Trophoblast cell (in vitro differentiated cells and primary cell): Measurements from ENCODE around the gene DNALI1.

Source experiments
- DNase-seq, 2 donors: peaks; one replicate each; pipeline ENCODE4 v3.0.0-alpha.2; 2016
- H2AFZ ChIP-seq: 2 replicates; pipeline ENCODE4 v1.6.1; 2013; ENCODE audit warnings: low read length, moderate library complexity, mild to moderate bottlenecking; ENCODE audit not compliant: insufficient read depth, poor library complexity
- H2AK5ac ChIP-seq: 2 replicates; pipeline ENCODE4 v1.6.1; 2013; ENCODE audit warnings: mild to moderate bottlenecking, low read length
- H2BK120ac ChIP-seq: 2 replicates; pipeline ENCODE4 v1.6.1; 2013; ENCODE audit warnings: low read length, mild to moderate bottlenecking, moderate library complexity; ENCODE audit not compliant: insufficient read depth, poor library complexity
- H2BK12ac ChIP-seq: 2 replicates; pipeline ENCODE4 v1.6.1; 2013; ENCODE audit warnings: mild to moderate bottlenecking, low read length, moderate library complexity
- H2BK5ac ChIP-seq: 2 replicates; pipeline ENCODE4 v1.6.1; 2013; ENCODE audit warnings: low read length, low read depth, moderate library complexity, mild to moderate bottlenecking; ENCODE audit not compliant: poor library complexity
- H3K14ac ChIP-seq: 2 replicates; pipeline ENCODE4 v1.6.1; 2013; ENCODE audit warnings: mild to moderate bottlenecking, low read length
- H3K18ac ChIP-seq: 2 replicates; pipeline ENCODE4 v1.6.1; 2013; ENCODE audit warnings: mild to moderate bottlenecking, low read length
- H3K23ac ChIP-seq: 2 replicates; pipeline ENCODE4 v1.6.1; 2013; ENCODE audit warnings: low read length
- H3K27ac ChIP-seq: 2 replicates; pipeline ENCODE4 v1.5.1; 2013; ENCODE audit warnings: low read depth, mild to moderate bottlenecking, inconsistent platforms, low read length, moderate library complexity
- H3K27me3 ChIP-seq: 2 replicates; pipeline ENCODE4 v1.6.1; 2013; ENCODE audit warnings: inconsistent platforms, mild to moderate bottlenecking, low read length, moderate library complexity; ENCODE audit not compliant: insufficient read depth
- H3K36me3 ChIP-seq, 2 experiments: 1 replicate in 1 of 2; 2 replicates in 1 of 2; pipeline ENCODE4 v1.6.1; 2013; ENCODE audit warnings: low read length in 2 of 2, mild to moderate bottlenecking in 2 of 2, moderate library complexity in 1 of 2; ENCODE audit not compliant: insufficient read depth in 2 of 2, control insufficient read depth in 1 of 2
- H3K4ac ChIP-seq: 2 replicates; pipeline ENCODE4 v1.6.1; 2013; ENCODE audit warnings: low read depth, mild to moderate bottlenecking, low read length, moderate library complexity
- H3K4me1 ChIP-seq, 2 experiments: 1 replicate in 1 of 2; 2 replicates in 1 of 2; pipeline ENCODE4 v1.6.1; 2013; ENCODE audit warnings: low read length in 2 of 2, mild to moderate bottlenecking in 2 of 2, moderate library complexity in 1 of 2; ENCODE audit not compliant: insufficient read depth in 2 of 2, control insufficient read depth in 1 of 2
- H3K4me2 ChIP-seq: 2 replicates; pipeline ENCODE4 v1.6.1; 2013; ENCODE audit warnings: inconsistent platforms, mild to moderate bottlenecking, low read length, moderate library complexity
- H3K4me3 ChIP-seq: 2 replicates; pipeline ENCODE4 v1.5.1; 2013; ENCODE audit warnings: mild to moderate bottlenecking, low read depth, low read length, inconsistent platforms
- H3K79me1 ChIP-seq: one replicate; pipeline ENCODE4 v1.6.1; 2013; ENCODE audit warnings: low read length
- H3K79me2 ChIP-seq: 2 replicates; pipeline ENCODE4 v1.6.1; 2013; ENCODE audit warnings: low read length, mild to moderate bottlenecking; ENCODE audit not compliant: control insufficient read depth, insufficient read depth, poor library complexity
- H3K9ac ChIP-seq: 2 replicates; pipeline ENCODE4 v1.6.1; 2013; ENCODE audit warnings: mild to moderate bottlenecking, low read length
- H3K9me3 ChIP-seq: 2 replicates; pipeline ENCODE4 v1.6.1; 2013; ENCODE audit warnings: low read depth, mild to moderate bottlenecking, control low read depth, inconsistent platforms, low read length; ENCODE audit not compliant: insufficient read depth
- H4K12ac ChIP-seq: 2 replicates; pipeline ENCODE4 v1.6.1; 2013; ENCODE audit warnings: low read depth, mild to moderate bottlenecking, low read length, moderate library complexity
- H4K8ac ChIP-seq: 2 replicates; pipeline ENCODE4 v1.6.1; 2013; ENCODE audit warnings: low read depth, mild to moderate bottlenecking, low read length, moderate library complexity
- H4K91ac ChIP-seq: one replicate; pipeline ENCODE4 v1.6.1; 2013; ENCODE audit warnings: low read depth, mild to moderate bottlenecking, low read length, moderate library complexity
- WGBS: extraction: QIAGEN DNeasy Blood & Tissue Kit; methylation state at CpG from one replicate; pipeline ENCODE4 v1.1.7; 2013; ENCODE audit warnings: missing lambda C conversion rate; ENCODE audit not compliant: insufficient read length, insufficient coverage; ENCODE audit errors: extremely low coverage; 5-methylcytosine and 5-hydroxymethylcytosine counted together

DNALI1 gene

GRCh38 chr1:37596182-37596667 lies 39.5 kb downstream of the DNALI1 start:
- Histone ChIP-seq H3K9me3 (no peaks in the 10 kb centered on the region), H3K4me3 (peak overlapping the region; percentile 18), H3K36me3 (peaks cover 3 to 14% of the 10 kb centered on the region in 2 experiments), H2AFZ (peak overlapping the region; percentile 52), H2BK12ac (no peak overlapping the region), H2AK5ac (no peak overlapping the region), H3K14ac (no peak overlapping the region), H2BK5ac (no peak overlapping the region), H3K79me1 (peaks cover 5% of the 10 kb centered on the region), H3K27ac (no peak overlapping the region), H3K9ac (no peak overlapping the region), H3K4ac (no peak overlapping the region), H3K4me1 (peaks cover 3 to 4% of the 10 kb centered on the region in 2 experiments), H4K91ac (no peak overlapping the region), H3K4me2 (peak overlapping the region; percentile 96), H3K18ac (no peak overlapping the region), H4K12ac (no peak overlapping the region), H4K8ac (no peak overlapping the region), H3K27me3 (no peaks in the 10 kb centered on the region), H3K23ac (no peak overlapping the region), H2BK120ac (no peak overlapping the region), H3K79me2 (peaks cover 8% of the 10 kb centered on the region)
- WGBS, result no CpG with 5 or more reads among the region's 3 CpGs
- DNase-seq, result peak; percentile 5 to 68

GRCh38 chr1:37599940-37600339 lies 43.2 kb downstream of the DNALI1 start:
- Histone ChIP-seq H2AFZ (no peak overlapping the region), H3K9me3 (no peaks in the 10 kb centered on the region), H3K4me3 (no peak overlapping the region), H2BK12ac (no peak overlapping the region), H3K36me3 (no peaks in the 10 kb centered on the region), H4K91ac (no peak overlapping the region), H3K23ac (no peak overlapping the region), H4K12ac (no peak overlapping the region), H3K14ac (no peak overlapping the region), H3K79me2 (peaks cover 5% of the 10 kb centered on the region), H3K27ac (no peak overlapping the region), H3K4me2 (no peak overlapping the region), H2BK5ac (no peak overlapping the region), H2AK5ac (no peak overlapping the region), H2BK120ac (no peak overlapping the region), H3K4me1 (no peaks in the 10 kb centered on the region), H3K79me1 (peaks cover 5% of the 10 kb centered on the region), H3K27me3 (no peaks in the 10 kb centered on the region), H4K8ac (no peak overlapping the region), H3K4ac (no peak overlapping the region), H3K9ac (no peak overlapping the region), H3K18ac (no peak overlapping the region)
- no peak for DNase-seq
- WGBS, result no CpG with 5 or more reads among the region's 5 CpGs

- Histone ChIP-seq H3K36me3 (no peaks in the 10 kb centered on the region), H4K12ac (no peak overlapping the region), H2AFZ (no peak overlapping the region), H3K79me2 (no peaks in the 10 kb centered on the region), H3K4me3 (no peak overlapping the region), H3K9me3 (no peaks in the 10 kb centered on the region), H3K14ac (no peak overlapping the region), H4K91ac (no peak overlapping the region), H3K79me1 (no peaks in the 10 kb centered on the region), H2BK12ac (no peak overlapping the region), H3K27ac (no peak overlapping the region), H3K4me1 (peaks cover 0 to 1% of the 10 kb centered on the region in 2 experiments), H3K4ac (no peak overlapping the region), H2AK5ac (no peak overlapping the region), H3K9ac (no peak overlapping the region), H3K4me2 (no peak overlapping the region), H3K23ac (no peak overlapping the region), H3K27me3 (no peaks in the 10 kb centered on the region), H4K8ac (no peak overlapping the region), H3K18ac (no peak overlapping the region), H2BK120ac (no peak overlapping the region), H2BK5ac (no peak overlapping the region)
- DNase-seq, result no peak
Observed at GRCh38 chr1:37601441-37601840, 44.7 kb downstream of the DNALI1 start.

GRCh38 chr1:37602750-37603694 lies 46.3 kb downstream of the DNALI1 start:
- Histone ChIP-seq H3K27me3 (no peaks in the 10 kb centered on the region), H3K4me3 (no peak overlapping the region), H4K8ac (no peak overlapping the region), H3K23ac (no peak overlapping the region), H4K91ac (no peak overlapping the region), H2AFZ (no peak overlapping the region), H2BK5ac (no peak overlapping the region), H3K18ac (no peak overlapping the region), H3K79me2 (no peaks in the 10 kb centered on the region), H4K12ac (no peak overlapping the region), H3K4ac (no peak overlapping the region), H2BK12ac (no peak overlapping the region), H3K4me2 (no peak overlapping the region), H2AK5ac (no peak overlapping the region), H3K79me1 (no peaks in the 10 kb centered on the region), H3K36me3 (no peaks in the 10 kb centered on the region), H2BK120ac (no peak overlapping the region), H3K27ac (no peak overlapping the region), H3K9ac (no peak overlapping the region), H3K14ac (no peak overlapping the region), H3K9me3 (no peaks in the 10 kb centered on the region), H3K4me1 (peaks cover 0 to 2% of the 10 kb centered on the region in 2 experiments)
- DNase-seq, result peak; percentile 9 to 71
- no CpG with 5 or more reads among the region's 8 CpGs for WGBS
